Keratinocyte (primary cell): ENCODE measurements around the gene LATS1. TPM values are rescaled to one million over a fixed set of nuclear protein-coding genes. Genes with fewer than 3 reads are reported as not detected.

ENCODE experiments used
- DNase-seq: peaks from one replicate; pipeline ENCODE4 v3.0.0-alpha.2; 2011; ENCODE audit warnings: low read depth, missing footprints, low spot score
- FAIRE-seq: peaks from 2 replicates; lab custom pipeline; 2011; peaks lifted over from hg19 to GRCh38; lab: Jason Lieb, UNC
- H2AFZ ChIP-seq: 2 replicates; pipeline ENCODE4 v1.6.0; 2012; ENCODE audit warnings: low read length, control low read depth, inconsistent platforms; ENCODE audit not compliant: control insufficient read depth
- H3K27ac ChIP-seq: 2 replicates; pipeline ENCODE4 v1.5.1; 2011; ENCODE audit warnings: low read length; ENCODE audit not compliant: control insufficient read depth, insufficient read depth
- H3K27me3 ChIP-seq: 3 replicates; pipeline ENCODE4 v1.6.0; 2011; ENCODE audit warnings: low read length; ENCODE audit not compliant: control insufficient read depth, insufficient read depth; ENCODE audit errors: extremely low read depth
- H3K36me3 ChIP-seq, 2 experiments: 2 replicates in 1 of 2; 3 replicates in 1 of 2; pipeline ENCODE4 v1.5.1; 2011; ENCODE audit warnings: low read length in 2 of 2, mild to moderate bottlenecking in 1 of 2; ENCODE audit not compliant: control insufficient read depth in 2 of 2, insufficient read depth in 2 of 2; ENCODE audit errors: extremely low read depth in 1 of 2
- H3K4me1 ChIP-seq: 3 replicates; pipeline ENCODE4 v1.5.1; 2011; ENCODE audit warnings: low read length; ENCODE audit not compliant: control insufficient read depth, insufficient read depth; ENCODE audit errors: extremely low read depth
- H3K4me2 ChIP-seq: 3 replicates; pipeline ENCODE4 v1.6.0; 2011; ENCODE audit warnings: low read depth, low read length; ENCODE audit not compliant: control insufficient read depth, insufficient read depth; ENCODE audit errors: extremely low read depth
- H3K4me3 ChIP-seq, 3 experiments: fragments of 200-600 bp in 1 of 3; sonication (generic) in 1 of 3; 2 replicates in 2 of 3; 3 replicates in 1 of 3; pipeline ENCODE4 v1.5.1; 2011 to 2016; ENCODE audit warnings: low read length in 3 of 3, mild to moderate bottlenecking in 3 of 3, control low read depth in 2 of 3, inconsistent platforms in 1 of 3, low read depth in 1 of 3, mixed read lengths in 1 of 3, mixed run types in 1 of 3, moderate library complexity in 1 of 3; ENCODE audit not compliant: control insufficient read depth in 2 of 3, insufficient read depth in 2 of 3; ENCODE audit errors: extremely low read depth in 1 of 3
- H3K79me2 ChIP-seq: 2 replicates; pipeline ENCODE4 v1.6.0; 2012; ENCODE audit warnings: low read length; ENCODE audit not compliant: control insufficient read depth, insufficient read depth
- H3K9ac ChIP-seq: 3 replicates; pipeline ENCODE4 v1.6.0; 2011; ENCODE audit warnings: low read length; ENCODE audit not compliant: control insufficient read depth, insufficient read depth; ENCODE audit errors: extremely low read depth
- H3K9me1 ChIP-seq: 3 replicates; pipeline ENCODE4 v1.6.0; 2011; ENCODE audit warnings: low read length; ENCODE audit not compliant: control insufficient read depth, insufficient read depth; ENCODE audit errors: extremely low read depth
- H3K9me3 ChIP-seq: 2 replicates; pipeline ENCODE4 v1.5.1; 2012; ENCODE audit warnings: low read depth, low read length; ENCODE audit not compliant: control insufficient read depth
- H4K20me1 ChIP-seq: 3 replicates; pipeline ENCODE4 v1.6.0; 2011; ENCODE audit warnings: low read length; ENCODE audit not compliant: control insufficient read depth, insufficient read depth; ENCODE audit errors: extremely low read depth
- EZH2 ChIP-seq: IDR thresholded peaks from one replicate; pipeline ENCODE4 v1.6.1; 2012; ENCODE audit warnings: inconsistent platforms, mild to moderate bottlenecking, low read length, moderate library complexity
- dilution Hi-C: fragments of 300-500 bp; cut with MboI; formaldehyde crosslinking; loops from one replicate; pipeline ENCODE4 v1.7.0; 2020; ENCODE audit warnings: low sequenced_read_pairs; ENCODE audit not compliant: extremely low pct_ligation_motif_present
- polyA plus RNA-seq, 5 experiments: library from polyadenylated mRNA; depleted of rRNA in 3 of 5; stranded (reverse) in 3 of 5; stranded (forward) in 1 of 5; unstranded in 1 of 5; fragments of >200 nt; gene quantifications; 1 replicate in 1 of 5; 2 replicates in 3 of 5; 3 replicates in 1 of 5; pipeline versions ENCODE4 v1.2.1 to v1.2.3, GENCODE V29; 2011 to 2012; ENCODE audit warnings: missing spikeins in 2 of 5, low read depth in 1 of 5, low replicate concordance in 1 of 5
- TF ChIP-seq, protein P1 (sequence below), 3 experiments: IDR thresholded peaks in 1 of 3; conservative IDR thresholded peaks in 1 of 3; optimal IDR thresholded peaks in 1 of 3; 2 replicates in 2 of 3; 3 replicates in 1 of 3; pipeline versions ENCODE3 to v1.5.1; 2011; ENCODE audit warnings: low read length in 3 of 3, mild to moderate bottlenecking in 3 of 3, moderate library complexity in 2 of 3, control low read depth in 1 of 3, inconsistent platforms in 1 of 3; ENCODE audit not compliant: insufficient read depth in 2 of 3; ENCODE audit errors: extremely low read depth in 1 of 3

The LATS1 gene
- polyA plus RNA-seq, 1 donor (not counting 4 experiments of a cell fraction or from before 2014, with no cell fraction given), result 11.3 TPM

DNA sequence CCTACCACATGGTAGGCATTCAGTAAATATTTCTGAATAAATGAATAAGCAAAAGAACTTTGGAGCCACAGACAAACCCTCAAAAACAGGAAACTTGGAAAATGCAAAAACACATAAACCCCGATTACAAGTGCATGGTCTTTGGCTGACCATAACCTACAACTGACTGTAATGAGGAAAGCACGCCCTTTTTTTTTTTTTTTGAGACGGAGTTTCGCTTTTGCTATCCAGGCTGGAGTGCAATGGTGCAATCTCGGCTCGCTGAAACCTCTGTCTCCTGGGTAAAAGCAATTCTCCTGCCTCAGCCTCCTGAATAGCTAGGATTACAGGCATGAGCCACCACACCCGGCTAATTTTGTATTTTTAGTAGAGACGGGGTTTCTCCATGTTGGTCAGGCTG lies 11.9 kb upstream of the LATS1 start:
- dilution Hi-C loops, result no loop called here
- H3K36me3 ChIP-seq, result peaks cover 13 to 15% of the 10 kb centered on the region in 2 experiments
- H4K20me1 ChIP-seq, result no peaks in the 10 kb centered on the region
- no peak for TF ChIP-seq EZH2
- H3K27ac ChIP-seq, result no peak overlapping the region
- no peak overlapping the region for H3K4me3 ChIP-seq
- DNase-seq, result no peak
- no peak for FAIRE-seq
- no peaks in the 10 kb centered on the region for H3K9me3 ChIP-seq
- no peak overlapping the region for H2AFZ ChIP-seq
- no peaks in the 10 kb centered on the region for H3K4me1 ChIP-seq
- H3K9me1 ChIP-seq, result no peaks in the 10 kb centered on the region
- H3K4me2 ChIP-seq, result no peak overlapping the region
- H3K79me2 ChIP-seq, result no peaks in the 10 kb centered on the region
- H3K27me3 ChIP-seq, result no peaks in the 10 kb centered on the region
- H3K9ac ChIP-seq, result no peak overlapping the region

DNA sequence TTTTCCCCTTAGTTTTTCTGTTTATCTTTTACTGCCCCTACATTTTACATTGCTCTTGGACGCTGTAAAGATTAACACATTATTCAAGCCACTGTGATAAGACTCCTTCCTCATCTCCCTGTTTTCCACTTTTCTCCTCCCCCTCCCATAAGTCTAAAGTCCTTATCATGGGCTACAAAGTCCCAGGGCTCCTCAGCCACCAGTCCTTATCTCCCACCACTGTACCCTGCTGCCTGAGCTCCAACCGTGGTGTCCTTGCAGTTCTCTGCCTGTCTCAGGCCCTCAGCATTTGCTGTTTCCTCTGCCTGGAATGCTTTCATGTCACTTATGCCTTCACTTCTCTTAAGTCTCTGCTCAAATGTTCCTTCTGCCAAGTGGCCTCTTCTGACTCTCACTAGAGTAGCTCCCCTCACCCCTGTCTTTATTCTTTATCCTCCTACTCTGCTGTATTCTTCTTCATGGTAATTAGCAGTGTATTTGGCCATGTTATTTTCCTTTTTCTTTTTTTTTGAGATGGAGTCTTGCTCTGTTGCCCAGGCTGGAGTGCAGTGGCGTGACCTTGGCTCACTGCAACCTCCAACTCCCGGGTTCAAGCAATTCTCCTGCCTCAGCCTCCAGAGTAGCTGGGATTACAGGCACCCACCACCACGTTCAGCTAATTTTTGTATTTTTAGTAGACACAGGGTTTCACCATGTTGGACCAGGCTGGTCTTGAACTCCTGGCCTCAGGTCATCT lies 10.8 kb upstream of the LATS1 start:
- Histone ChIP-seq H3K4me1 (no peaks in the 10 kb centered on the region), H3K9me3 (no peaks in the 10 kb centered on the region), H3K9me1 (no peaks in the 10 kb centered on the region), H3K4me2 (no peak overlapping the region), H3K27me3 (no peaks in the 10 kb centered on the region), H3K4me3 (no peak overlapping the region), H3K79me2 (no peaks in the 10 kb centered on the region), H2AFZ (no peak overlapping the region), H3K9ac (no peak overlapping the region), H4K20me1 (no peaks in the 10 kb centered on the region), H3K27ac (no peak overlapping the region), H3K36me3 (peaks cover 13 to 15% of the 10 kb centered on the region in 2 experiments)
- TF ChIP-seq, protein P1, sequence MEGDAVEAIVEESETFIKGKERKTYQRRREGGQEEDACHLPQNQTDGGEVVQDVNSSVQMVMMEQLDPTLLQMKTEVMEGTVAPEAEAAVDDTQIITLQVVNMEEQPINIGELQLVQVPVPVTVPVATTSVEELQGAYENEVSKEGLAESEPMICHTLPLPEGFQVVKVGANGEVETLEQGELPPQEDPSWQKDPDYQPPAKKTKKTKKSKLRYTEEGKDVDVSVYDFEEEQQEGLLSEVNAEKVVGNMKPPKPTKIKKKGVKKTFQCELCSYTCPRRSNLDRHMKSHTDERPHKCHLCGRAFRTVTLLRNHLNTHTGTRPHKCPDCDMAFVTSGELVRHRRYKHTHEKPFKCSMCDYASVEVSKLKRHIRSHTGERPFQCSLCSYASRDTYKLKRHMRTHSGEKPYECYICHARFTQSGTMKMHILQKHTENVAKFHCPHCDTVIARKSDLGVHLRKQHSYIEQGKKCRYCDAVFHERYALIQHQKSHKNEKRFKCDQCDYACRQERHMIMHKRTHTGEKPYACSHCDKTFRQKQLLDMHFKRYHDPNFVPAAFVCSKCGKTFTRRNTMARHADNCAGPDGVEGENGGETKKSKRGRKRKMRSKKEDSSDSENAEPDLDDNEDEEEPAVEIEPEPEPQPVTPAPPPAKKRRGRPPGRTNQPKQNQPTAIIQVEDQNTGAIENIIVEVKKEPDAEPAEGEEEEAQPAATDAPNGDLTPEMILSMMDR (optimal IDR thresholded peaks at IDR 0.05 in 1 of 3, IDR thresholded peaks at IDR 0.05 in 1 of 3, conservative IDR thresholded peaks at IDR 0.05 in 1 of 3; ENCODE audit: extremely low read depth in 1 of 3, insufficient read depth in 2 of 3, low read length in 3 of 3), result no peak
- TF ChIP-seq EZH2, result no peak
- DNase-seq (no peak), FAIRE-seq (no peak)
- dilution Hi-C loops, result no loop called here
